ENCODE data around the gene IL17REL.
"Not testable (repeated sequence)": the region's sequence is repeated elsewhere in the genome, so short reads cannot be mapped to it uniquely, and the experiment has no call there.

The IL17REL gene

GRCh38 chr22:49986325-49986724, 26.2 kb downstream of the IL17REL start:
- in situ Hi-C loops (cut with MboI; ENCODE audit: low sequenced_read_pairs, unreplicated experiment), result no loop called here
- no peak for DNase-seq (ENCODE audit: low spot score)
- TF ChIP-seq, protein P1, sequence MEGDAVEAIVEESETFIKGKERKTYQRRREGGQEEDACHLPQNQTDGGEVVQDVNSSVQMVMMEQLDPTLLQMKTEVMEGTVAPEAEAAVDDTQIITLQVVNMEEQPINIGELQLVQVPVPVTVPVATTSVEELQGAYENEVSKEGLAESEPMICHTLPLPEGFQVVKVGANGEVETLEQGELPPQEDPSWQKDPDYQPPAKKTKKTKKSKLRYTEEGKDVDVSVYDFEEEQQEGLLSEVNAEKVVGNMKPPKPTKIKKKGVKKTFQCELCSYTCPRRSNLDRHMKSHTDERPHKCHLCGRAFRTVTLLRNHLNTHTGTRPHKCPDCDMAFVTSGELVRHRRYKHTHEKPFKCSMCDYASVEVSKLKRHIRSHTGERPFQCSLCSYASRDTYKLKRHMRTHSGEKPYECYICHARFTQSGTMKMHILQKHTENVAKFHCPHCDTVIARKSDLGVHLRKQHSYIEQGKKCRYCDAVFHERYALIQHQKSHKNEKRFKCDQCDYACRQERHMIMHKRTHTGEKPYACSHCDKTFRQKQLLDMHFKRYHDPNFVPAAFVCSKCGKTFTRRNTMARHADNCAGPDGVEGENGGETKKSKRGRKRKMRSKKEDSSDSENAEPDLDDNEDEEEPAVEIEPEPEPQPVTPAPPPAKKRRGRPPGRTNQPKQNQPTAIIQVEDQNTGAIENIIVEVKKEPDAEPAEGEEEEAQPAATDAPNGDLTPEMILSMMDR (IDR thresholded peaks at IDR 0.05; ENCODE audit: borderline replicate concordance, control extremely low read depth, extremely low read depth, insufficient read depth, missing control alignments), result no peak

GRCh38 chr22:49983148-49984042, 29.2 kb downstream of the IL17REL start:
- peak; percentile 62 for DNase-seq (ENCODE audit: low spot score)
- TF ChIP-seq, protein P1 (IDR thresholded peaks at IDR 0.05; ENCODE audit: borderline replicate concordance, control extremely low read depth, extremely low read depth, insufficient read depth, missing control alignments), result no peak
- in situ Hi-C loops (cut with MboI; ENCODE audit: low sequenced_read_pairs, unreplicated experiment), result no loop called here

DNA sequence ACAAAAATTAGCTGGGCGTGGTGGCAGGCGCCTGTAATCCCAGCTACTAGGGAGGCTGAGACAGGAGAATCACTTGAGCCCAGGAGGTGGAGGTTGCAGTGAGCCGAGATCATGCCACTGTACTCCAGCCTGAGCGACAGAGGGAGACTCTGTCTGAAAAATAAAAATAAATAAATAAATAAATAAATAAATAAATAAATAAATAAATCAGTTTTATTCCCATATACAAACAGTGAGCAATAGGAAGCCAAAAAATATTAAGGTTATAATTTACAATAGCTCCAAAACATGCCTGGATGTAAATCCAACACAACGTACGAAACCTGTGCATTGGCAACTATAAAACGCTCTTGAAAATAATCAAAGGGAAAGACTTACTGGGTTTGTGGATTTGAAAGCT, 30.8 kb downstream of the IL17REL start:
- DNase-seq (ENCODE audit: low spot score); in situ Hi-C loops (cut with MboI; ENCODE audit: low sequenced_read_pairs, unreplicated experiment): not testable (repeated sequence)

DNA sequence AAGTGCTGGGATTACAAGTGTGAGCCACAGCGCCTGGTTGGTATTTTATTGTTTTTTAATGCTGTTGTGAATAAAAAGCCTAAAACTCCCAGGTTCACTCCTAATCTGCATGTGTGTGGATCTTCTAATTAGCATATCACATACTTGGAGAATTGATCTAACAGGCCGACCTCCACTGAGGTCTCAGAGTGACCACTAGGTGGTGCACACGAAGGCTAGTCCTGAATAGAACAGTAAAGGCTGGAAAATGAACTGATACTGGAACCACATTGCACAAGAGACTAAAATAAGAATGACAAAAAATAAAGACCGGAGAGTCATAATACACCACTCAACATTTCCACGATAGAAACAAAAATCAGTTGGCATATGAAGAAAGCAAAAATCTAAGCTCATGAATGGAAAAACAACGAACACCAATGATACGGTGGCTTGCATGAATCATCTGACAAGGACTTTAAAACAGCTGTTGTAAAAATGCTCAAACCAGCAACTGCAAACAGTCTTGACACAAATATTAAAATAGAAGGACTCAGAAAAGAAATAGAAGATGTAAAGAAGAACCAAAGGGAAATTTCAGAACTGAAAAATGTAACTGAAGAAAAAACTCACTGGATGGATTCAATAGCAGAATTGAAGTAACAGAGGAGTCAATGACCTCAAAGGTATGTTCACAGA, 32.8 kb downstream of the IL17REL start:
- TF ChIP-seq, protein P1 (IDR thresholded peaks at IDR 0.05; ENCODE audit: borderline replicate concordance, control extremely low read depth, extremely low read depth, insufficient read depth, missing control alignments), result peak; percentile 20
- in situ Hi-C loops (cut with MboI; ENCODE audit: low sequenced_read_pairs, unreplicated experiment), result no loop called here
- no peak for DNase-seq (ENCODE audit: low spot score)

GRCh38 chr22:49977578-49977977, 35.0 kb downstream of the IL17REL start:
- TF ChIP-seq, protein P1 (IDR thresholded peaks at IDR 0.05; ENCODE audit: borderline replicate concordance, control extremely low read depth, extremely low read depth, insufficient read depth, missing control alignments), result no peak

GRCh38 chr22:49976439-49977175, 36.0 kb downstream of the IL17REL start:
- in situ Hi-C loops (cut with MboI; ENCODE audit: low sequenced_read_pairs, unreplicated experiment), result no loop called here
- DNase-seq (ENCODE audit: low spot score), result peak; percentile 81
- TF ChIP-seq, protein P1 (IDR thresholded peaks at IDR 0.05; ENCODE audit: borderline replicate concordance, control extremely low read depth, extremely low read depth, insufficient read depth, missing control alignments), result no peak

More at GRCh38 chr22:49977578-49977977, 35.0 kb downstream of the IL17REL start:
- DNase-seq (ENCODE audit: low spot score), result no peak
- in situ Hi-C loops (cut with MboI; ENCODE audit: low sequenced_read_pairs, unreplicated experiment), result no loop called here

All from GM13976 (cell line).